Adrenal gland (tissue), 5 donors: Measurements from ENCODE around the gene FADS2.

Source experiments
- CTCF ChIP-seq, 6 experiments: fragments of 450-650 bp in 4 of 6; fragments of 200-600 bp in 2 of 6; sonication (generic) in 1 of 6; IDR thresholded peaks; 1 replicate in 5 of 6; 2 replicates in 1 of 6; pipeline versions ENCODE4 v1.5.1 to v1.8.0; 2016 to 2021; ENCODE audit warnings: antibody characterized with exemption in 6 of 6, mild to moderate bottlenecking in 2 of 6, moderate library complexity in 1 of 6
- POLR2A ChIP-seq, 2 donors: fragments of 450-650 bp; IDR thresholded peaks; one replicate each; pipeline ENCODE4 v1.6.1; 2017; ENCODE audit warnings: antibody characterized with exemption in 2 of 2, mild to moderate bottlenecking in 2 of 2, moderate library complexity in 1 of 2
- donor health status: DM: no; HTN: no; CAD: no.

GRCh38 chr11:61873588-61874376 lies 45.7 kb downstream of the FADS2 start:
- TF ChIP-seq CTCF (IDR thresholded peaks at IDR 0.05), result no peak
- TF ChIP-seq POLR2A (IDR thresholded peaks at IDR 0.05), result no peak
